ENCODE data around the gene GATA2.

GRCh38 chr3:128443771-128444170 is 49.2 kb downstream of the GATA2 start:
- TF ChIP-seq REST (IDR thresholded peaks at IDR 0.05; ENCODE audit: low read depth) = no peak
- TF ChIP-seq CTCF (IDR thresholded peaks at IDR 0.05 in 2 of 3, conservative IDR thresholded peaks at IDR 0.05 in 1 of 3; ENCODE audit: borderline replicate concordance in 1 of 3, insufficient read depth in 1 of 3, low read depth in 2 of 3, low read length in 2 of 3) = no peak
- TF ChIP-seq ZNF274 (IDR thresholded peaks at IDR 0.05; ENCODE audit: low read depth, low read length) = no peak
- TF ChIP-seq EZH2 (IDR thresholded peaks at IDR 0.05) = no peak
- no peak for TF ChIP-seq SP1 (IDR thresholded peaks at IDR 0.05; ENCODE audit: low read depth)
- TF ChIP-seq SRF (IDR thresholded peaks at IDR 0.05; ENCODE audit: low read depth) = no peak
